Right renal cortex interstitium (tissue), 3 donors: ENCODE results near the gene RAPGEFL1. TPM values are rescaled to one million over a fixed set of nuclear protein-coding genes. Genes with fewer than 3 reads are reported as not detected.

Experiments
- polyA plus RNA-seq, 3 donors: library from polyadenylated mRNA; unstranded; fragments of 120-200 nt; gene quantifications; one replicate each; pipeline ENCODE4 v1.2.1, GENCODE V29; 2013; ENCODE audit not compliant: insufficient read length in 3 of 3

Gene RAPGEFL1
- polyA plus RNA-seq, 3 donors: 5.4 to 6.6 (median 5.8) TPM

Other genes with a start within 250 kb of the RAPGEFL1 start
- gene ORMDL3, start 249.9 kb upstream of the RAPGEFL1 start, polyA plus RNA-seq: 100 to 1,000 TPM in 2 of 3 donors, 10 to 100 TPM in 1; 82.2 to 108 (median 108) TPM
- gene LRRC3C, start 249.7 kb upstream of the RAPGEFL1 start, polyA plus RNA-seq: not detected
- 1 to 10 TPM in 2 of 3 donors, under 1 TPM in 1; 0.32 to 4.0 (median 2.2) TPM for gene GSDMA, start 214.5 kb upstream of the RAPGEFL1 start, polyA plus RNA-seq
- gene PSMD3, start 196.7 kb upstream of the RAPGEFL1 start, polyA plus RNA-seq: 100 to 1,000 TPM; 109 to 119 (median 109) TPM
- not detected for gene CSF3, start 162.0 kb upstream of the RAPGEFL1 start, polyA plus RNA-seq
- gene MED24, start 123.1 kb upstream of the RAPGEFL1 start, polyA plus RNA-seq: 10 to 100 TPM; 79.6 to 96.7 (median 84.5) TPM
- gene THRA, start 114.5 kb upstream of the RAPGEFL1 start, polyA plus RNA-seq: 10 to 100 TPM; 50.5 to 54.3 (median 50.7) TPM
- 1 to 10 TPM; 2.8 to 4.2 (median 4.1) TPM for gene NR1D1, start 76.9 kb upstream of the RAPGEFL1 start, polyA plus RNA-seq
- gene MSL1, start 55.5 kb upstream of the RAPGEFL1 start, polyA plus RNA-seq: 100 to 1,000 TPM; 154 to 184 (median 157) TPM
- 10 to 100 TPM; 95.8 to 98.8 (median 96.1) TPM for gene CASC3, start 36.9 kb upstream of the RAPGEFL1 start, polyA plus RNA-seq
- 10 to 100 TPM; 26.1 to 28.5 (median 27.8) TPM for gene WIPF2, start 41.8 kb downstream of the RAPGEFL1 start, polyA plus RNA-seq
- 10 to 100 TPM; 22.5 to 24.7 (median 23.5) TPM for gene CDC6, start 110.4 kb downstream of the RAPGEFL1 start, polyA plus RNA-seq
- gene RARA, start 131.7 kb downstream of the RAPGEFL1 start, polyA plus RNA-seq: 10 to 100 TPM; 33.3 to 38.8 (median 35.5) TPM
- not detected for gene GJD3, start 187.3 kb downstream of the RAPGEFL1 start, polyA plus RNA-seq
- 100 to 1,000 TPM; 163 to 174 (median 168) TPM for gene TOP2A, start 240.4 kb downstream of the RAPGEFL1 start, polyA plus RNA-seq